Measurements from ENCODE around the gene RFLNA. TPM values are rescaled to one million over a fixed set of nuclear protein-coding genes. Genes with fewer than 3 reads are reported as not detected.

The RFLNA gene, protein sequence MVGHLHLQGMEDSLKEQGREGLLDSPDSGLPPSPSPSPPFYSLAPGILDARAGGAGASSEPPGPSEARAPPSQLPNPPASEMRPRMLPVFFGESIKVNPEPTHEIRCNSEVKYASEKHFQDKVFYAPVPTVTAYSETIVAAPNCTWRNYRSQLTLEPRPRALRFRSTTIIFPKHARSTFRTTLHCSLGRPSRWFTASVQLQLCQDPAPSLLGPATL
- not detected for total RNA-seq

DNA sequence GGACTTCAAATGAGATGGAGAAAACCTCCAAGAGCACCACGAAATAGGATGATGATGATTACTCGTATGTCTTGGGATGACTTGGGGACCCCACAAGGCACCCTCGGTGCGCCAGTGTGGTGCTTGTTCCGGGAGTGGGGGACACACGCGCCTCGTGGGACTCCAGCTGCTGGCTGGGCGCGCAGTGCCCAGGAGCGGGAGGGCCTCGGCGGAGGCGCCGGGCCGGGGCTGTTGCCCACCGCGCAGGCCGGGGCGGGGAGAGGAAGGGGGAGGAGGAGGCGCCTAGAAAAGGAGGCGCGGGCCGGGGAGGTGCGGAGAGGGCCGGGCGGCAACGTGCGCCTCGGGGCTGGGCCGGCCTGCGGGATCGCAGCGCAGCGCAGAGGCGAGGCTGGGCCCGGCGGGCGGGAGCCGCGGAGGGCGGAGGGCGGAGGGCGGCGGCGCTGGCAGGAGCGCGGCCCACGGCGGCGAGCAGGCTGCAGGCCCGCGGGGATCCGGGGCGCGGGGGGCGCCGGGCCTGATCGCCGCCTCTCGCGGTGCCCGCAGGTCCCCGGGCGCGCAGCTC lies at the start of gene RFLNA:
Gene RFLNA, plus strand, starts transcription at position 314 of the 562 bp plus-strand sequence. CDS start 337 bp downstream, outside the sequence.
- ChIA-PET POLR2A (no interaction called here), CTCF (interaction anchor here (0.7 kb wide), 1 partner anchor 239 kb away, joined by 5 read pairs; no protein-coding TSS in a partner anchor)
- peaks cover 23% of the 10 kb centered on the region for H3K27me3 Mint-ChIP-seq
- DNase-seq, result peak; percentile 12
- no peaks in the 10 kb centered on the region for H3K36me3 Mint-ChIP-seq (ENCODE audit: low read depth)
- H3K9me3 Mint-ChIP-seq (ENCODE audit: low read depth), result no peaks in the 10 kb centered on the region
- H3K4me1 Mint-ChIP-seq, result no peaks in the 10 kb centered on the region
- ATAC-seq, result peak; percentile 55
- no peak within 1 kb of the TSS for H3K4me3 Mint-ChIP-seq
- H3K27ac Mint-ChIP-seq, result no peak within 1 kb of the TSS
- intact Hi-C loops (cut with DNase I, micrococcal nuclease), result no loop called here

DNA sequence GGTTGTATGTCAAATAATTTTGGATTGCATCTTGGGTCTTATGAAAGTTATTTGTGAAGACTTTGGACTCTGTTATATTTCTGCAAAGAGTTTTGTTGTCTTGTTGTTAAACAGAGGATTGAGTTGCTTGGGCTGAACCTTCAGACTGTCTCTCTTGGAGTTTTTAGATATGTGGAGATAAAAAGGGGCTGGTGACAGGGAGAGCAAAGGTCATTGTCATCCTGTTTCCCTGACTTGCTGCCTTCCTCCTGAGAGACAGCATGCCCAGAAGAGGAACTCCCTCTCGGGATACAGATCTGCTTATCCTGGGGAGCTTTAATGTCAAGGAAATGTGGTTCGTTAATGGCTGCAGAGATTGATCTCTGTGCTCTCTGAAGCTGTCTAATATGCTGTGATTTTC lies 47.6 kb upstream of the RFLNA start:
- no peak for ATAC-seq
- no peak for DNase-seq
- Mint-ChIP-seq H3K27me3 (peaks cover 6% of the 10 kb centered on the region), H3K9me3 (ENCODE audit: low read depth) (peaks cover 4% of the 10 kb centered on the region), H3K4me3 (no peak overlapping the region), H3K36me3 (ENCODE audit: low read depth) (peaks cover 2% of the 10 kb centered on the region), H3K4me1 (no peaks in the 10 kb centered on the region), H3K27ac (no peak overlapping the region)
- CTCF ChIA-PET, result interaction anchor here (0.7 kb wide), 1 partner anchor 75 kb away, joined by 3 read pairs; no protein-coding TSS in a partner anchor
- POLR2A ChIA-PET, result no interaction called here
- intact Hi-C loops (cut with DNase I, micrococcal nuclease), result no loop called here

DNA sequence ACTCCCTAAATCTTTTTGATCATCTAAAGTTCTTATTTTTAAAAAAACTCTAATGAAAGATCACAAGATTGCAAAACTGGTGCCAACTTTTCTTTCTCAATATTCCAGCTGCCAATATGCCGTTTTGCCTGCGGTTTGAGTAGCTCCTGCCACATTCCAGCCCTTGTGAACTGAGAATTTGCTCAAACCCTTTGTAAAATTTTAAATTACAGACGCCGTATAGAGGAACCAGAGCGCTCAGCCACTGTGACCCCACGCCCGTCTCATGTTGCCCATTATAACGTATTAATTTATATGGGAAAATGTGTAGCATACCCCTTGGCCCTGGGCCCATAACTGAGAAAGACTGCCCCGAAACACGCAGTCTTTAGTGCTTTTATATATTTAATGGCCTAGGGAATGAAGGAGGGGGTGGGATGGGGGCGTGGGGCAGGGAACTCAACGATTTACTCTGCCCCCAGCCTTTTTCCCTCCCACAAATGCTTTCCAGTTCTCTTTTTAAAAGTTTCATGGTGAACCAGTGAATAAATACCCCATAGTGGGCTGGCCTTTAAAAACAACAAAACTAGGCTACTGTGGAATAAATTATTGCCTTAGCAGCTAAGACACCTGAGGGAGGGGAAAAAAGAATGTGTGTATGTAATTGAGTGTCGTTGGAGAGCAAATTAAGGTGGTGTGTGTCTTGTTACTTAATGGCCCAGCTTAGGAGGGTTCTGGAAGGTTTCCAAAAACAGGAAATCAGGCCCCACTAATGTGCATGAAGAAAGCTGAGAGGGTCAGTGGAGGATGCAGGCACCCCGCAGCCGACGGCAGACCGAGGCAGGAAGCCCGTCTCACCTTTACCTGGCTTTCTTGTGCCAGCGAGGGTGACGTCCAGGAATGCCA lies 45.7 kb upstream of the RFLNA start:
- Mint-ChIP-seq H3K36me3 (ENCODE audit: low read depth) (peaks cover 2% of the 10 kb centered on the region), H3K9me3 (ENCODE audit: low read depth) (peaks cover 4% of the 10 kb centered on the region), H3K4me1 (no peaks in the 10 kb centered on the region), H3K27me3 (peaks cover 6% of the 10 kb centered on the region), H3K4me3 (no peak overlapping the region), H3K27ac (no peak overlapping the region)
- no peak for DNase-seq
- ATAC-seq, result no peak
- intact Hi-C loops (cut with DNase I, micrococcal nuclease), result no loop called here
- ChIA-PET POLR2A (no interaction called here), CTCF (no interaction called here)

DNA sequence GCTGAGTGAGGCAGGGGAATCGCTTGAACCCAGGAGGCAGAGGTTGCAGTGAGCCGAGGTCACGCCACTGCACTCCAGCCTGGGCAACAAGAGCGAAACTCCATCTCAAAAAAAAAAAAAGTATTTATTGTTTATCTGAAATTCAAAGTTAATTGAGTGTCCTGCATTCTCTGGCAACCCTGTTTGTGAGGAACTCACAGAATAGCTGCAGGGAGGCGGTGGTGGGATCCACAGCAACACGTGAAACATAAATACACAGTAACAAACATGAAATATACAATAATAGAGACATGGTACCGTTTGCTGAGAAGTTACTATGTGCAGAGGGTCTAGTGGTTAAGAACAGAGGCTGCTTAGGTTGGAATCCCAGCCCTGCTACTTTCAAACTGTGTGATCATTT lies 43.7 kb upstream of the RFLNA start:
- no peak overlapping the region for H3K27ac Mint-ChIP-seq
- POLR2A ChIA-PET, result no interaction called here
- H3K27me3 Mint-ChIP-seq, result peaks cover 3% of the 10 kb centered on the region
- ATAC-seq (no peak), DNase-seq (no peak)
- H3K36me3 Mint-ChIP-seq (ENCODE audit: low read depth), result peaks cover 2% of the 10 kb centered on the region
- intact Hi-C loops (cut with DNase I, micrococcal nuclease), result no loop called here
- CTCF ChIA-PET, result no interaction called here
- H3K4me3 Mint-ChIP-seq, result no peak overlapping the region
- H3K9me3 Mint-ChIP-seq (ENCODE audit: low read depth), result peaks cover 4% of the 10 kb centered on the region
- no peaks in the 10 kb centered on the region for H3K4me1 Mint-ChIP-seq

DNA sequence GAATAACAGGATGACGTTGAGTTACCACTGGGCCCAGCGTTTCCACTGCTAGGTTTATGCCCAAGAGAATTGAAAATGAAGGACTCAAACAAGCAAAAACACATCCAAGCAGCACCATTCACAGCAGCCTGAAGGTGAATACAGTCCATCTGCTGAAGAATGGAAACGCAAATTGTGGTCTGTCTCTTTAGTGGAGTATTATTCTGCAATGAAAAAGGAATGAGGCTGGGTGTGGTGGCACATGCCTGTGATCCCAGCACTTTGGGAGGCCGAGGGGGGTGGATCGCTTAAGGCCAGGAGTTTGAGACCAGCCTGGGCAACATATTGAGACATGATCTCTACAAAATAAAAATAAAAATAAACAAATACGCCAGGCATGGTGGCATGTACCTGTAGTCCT lies 41.9 kb upstream of the RFLNA start:
- peaks cover 14% of the 10 kb centered on the region for H3K27me3 Mint-ChIP-seq
- intact Hi-C loops (cut with DNase I, micrococcal nuclease), result no loop called here
- CTCF ChIA-PET, result interaction anchor here (0.7 kb wide), 1 partner anchor 58 kb away, joined by 3 read pairs; no protein-coding TSS in a partner anchor

DNA sequence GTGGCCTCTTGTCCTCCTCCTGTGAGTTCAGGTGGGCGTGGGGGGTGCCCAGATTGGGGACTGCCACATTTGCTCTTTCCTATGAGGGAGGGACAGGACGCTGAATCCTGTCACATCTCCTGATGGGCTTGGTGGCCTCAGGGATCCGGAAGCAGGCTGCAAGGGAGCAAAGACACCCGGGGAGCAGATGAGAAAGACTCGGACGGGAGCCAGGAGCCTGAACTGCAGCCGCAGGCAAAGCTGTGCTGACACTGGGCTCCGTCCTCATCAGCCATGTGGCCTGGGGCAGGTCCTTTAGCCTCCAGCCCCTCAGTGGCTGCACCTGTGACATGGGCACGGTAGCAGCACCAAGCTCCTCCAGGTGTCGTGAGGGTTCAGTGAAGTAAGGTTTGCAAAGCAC lies 40.8 kb upstream of the RFLNA start:
- H3K4me1 Mint-ChIP-seq, result no peaks in the 10 kb centered on the region
- DNase-seq (no peak), ATAC-seq (no peak)
- H3K27ac Mint-ChIP-seq, result no peak overlapping the region
- H3K36me3 Mint-ChIP-seq (ENCODE audit: low read depth), result no peaks in the 10 kb centered on the region
- no peaks in the 10 kb centered on the region for H3K9me3 Mint-ChIP-seq (ENCODE audit: low read depth)
- POLR2A ChIA-PET, result no interaction called here
- peaks cover 22% of the 10 kb centered on the region for H3K27me3 Mint-ChIP-seq
- no peak overlapping the region for H3K4me3 Mint-ChIP-seq
- intact Hi-C loops (cut with DNase I, micrococcal nuclease), result no loop called here
- CTCF ChIA-PET, result no interaction called here

More for the DNA sequence above, 41.9 kb upstream of the RFLNA start:
- Mint-ChIP-seq H3K4me3 (no peak overlapping the region), H3K36me3 (ENCODE audit: low read depth) (no peaks in the 10 kb centered on the region), H3K9me3 (ENCODE audit: low read depth) (no peaks in the 10 kb centered on the region), H3K4me1 (no peaks in the 10 kb centered on the region), H3K27ac (no peak overlapping the region)
- no peak for ATAC-seq
- POLR2A ChIA-PET, result no interaction called here
- DNase-seq, result no peak

DNA sequence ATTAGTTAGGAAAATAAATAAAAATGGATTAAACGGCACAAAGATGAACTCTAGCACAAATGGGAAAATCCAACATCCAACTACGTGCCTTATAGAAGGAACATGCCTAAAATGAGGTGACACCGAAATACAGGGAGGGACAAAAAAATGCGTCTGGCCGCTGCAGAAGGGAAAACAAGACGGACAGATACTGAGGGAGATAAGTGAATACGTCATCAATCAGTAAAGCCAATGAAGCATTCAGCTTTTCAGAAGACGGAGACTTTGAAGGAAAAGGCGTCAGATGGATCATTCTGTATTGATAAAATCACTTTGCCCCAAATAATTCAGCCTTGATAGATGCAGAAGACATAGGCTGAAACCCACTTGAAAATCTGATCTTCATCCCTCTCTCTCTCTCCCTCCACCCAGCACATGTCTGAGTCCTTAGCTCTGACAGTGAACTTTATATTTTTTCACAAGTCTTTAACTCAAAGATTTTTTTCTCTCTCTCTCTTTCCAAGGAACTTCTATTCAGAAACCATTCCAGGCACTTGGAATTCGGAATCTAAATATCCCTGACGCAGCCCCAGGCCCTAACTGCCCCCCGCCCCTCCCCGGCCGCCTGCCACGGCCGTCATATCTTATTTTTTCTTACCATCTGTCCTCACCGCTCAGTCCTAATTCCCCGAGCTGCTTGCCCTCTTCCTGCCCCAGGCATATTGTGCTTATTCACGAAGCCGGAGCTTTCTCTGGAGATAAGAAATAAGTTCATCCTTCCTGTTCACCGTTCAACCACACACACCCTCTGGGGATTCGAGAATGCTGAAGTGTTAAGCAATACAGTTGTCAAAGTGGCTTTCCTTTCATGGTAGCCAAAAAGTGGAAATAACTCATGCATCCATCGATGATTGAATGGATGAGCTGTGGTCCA lies 35.5 kb upstream of the RFLNA start:
- H3K27ac Mint-ChIP-seq, result no peak overlapping the region
- no peak for ATAC-seq
- CTCF ChIA-PET, result no interaction called here
- H3K36me3 Mint-ChIP-seq (ENCODE audit: low read depth), result no peaks in the 10 kb centered on the region
- DNase-seq, result no peak
- H3K9me3 Mint-ChIP-seq (ENCODE audit: low read depth), result no peaks in the 10 kb centered on the region
- H3K27me3 Mint-ChIP-seq, result peaks cover 33% of the 10 kb centered on the region
- H3K4me1 Mint-ChIP-seq, result no peaks in the 10 kb centered on the region
- POLR2A ChIA-PET, result no interaction called here
- H3K4me3 Mint-ChIP-seq, result no peak overlapping the region
- intact Hi-C loops (cut with DNase I, micrococcal nuclease), result no loop called here

DNA sequence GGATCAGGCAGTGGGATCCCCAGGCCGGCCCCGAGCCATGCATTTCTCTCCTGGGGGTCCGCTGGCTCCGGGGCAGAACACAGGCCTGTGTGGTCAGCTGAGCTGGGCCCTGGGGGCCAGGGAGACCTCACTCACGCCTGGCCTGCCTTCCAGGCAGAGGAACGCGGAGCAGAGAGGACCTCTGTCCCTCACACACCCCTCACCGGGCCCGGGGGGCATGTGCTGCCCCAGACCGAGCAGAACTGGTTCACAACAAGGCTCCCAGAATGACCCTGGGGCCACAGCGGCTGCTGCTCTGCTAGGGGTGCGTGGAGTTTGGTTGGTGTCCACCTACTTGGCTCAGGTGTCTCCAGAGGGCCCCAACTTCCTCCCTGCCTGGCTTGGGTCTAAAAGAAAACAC lies 33.0 kb upstream of the RFLNA start:
- CTCF ChIA-PET, result no interaction called here
- POLR2A ChIA-PET, result no interaction called here
- no peak overlapping the region for H3K27ac Mint-ChIP-seq
- DNase-seq, result no peak
- H3K36me3 Mint-ChIP-seq (ENCODE audit: low read depth), result no peaks in the 10 kb centered on the region
- no peaks in the 10 kb centered on the region for H3K9me3 Mint-ChIP-seq (ENCODE audit: low read depth)
- H3K4me1 Mint-ChIP-seq, result no peaks in the 10 kb centered on the region
- intact Hi-C loops (cut with DNase I, micrococcal nuclease), result no loop called here
- H3K27me3 Mint-ChIP-seq, result peaks cover 31% of the 10 kb centered on the region
- H3K4me3 Mint-ChIP-seq, result no peak overlapping the region
- ATAC-seq, result no peak

DNA sequence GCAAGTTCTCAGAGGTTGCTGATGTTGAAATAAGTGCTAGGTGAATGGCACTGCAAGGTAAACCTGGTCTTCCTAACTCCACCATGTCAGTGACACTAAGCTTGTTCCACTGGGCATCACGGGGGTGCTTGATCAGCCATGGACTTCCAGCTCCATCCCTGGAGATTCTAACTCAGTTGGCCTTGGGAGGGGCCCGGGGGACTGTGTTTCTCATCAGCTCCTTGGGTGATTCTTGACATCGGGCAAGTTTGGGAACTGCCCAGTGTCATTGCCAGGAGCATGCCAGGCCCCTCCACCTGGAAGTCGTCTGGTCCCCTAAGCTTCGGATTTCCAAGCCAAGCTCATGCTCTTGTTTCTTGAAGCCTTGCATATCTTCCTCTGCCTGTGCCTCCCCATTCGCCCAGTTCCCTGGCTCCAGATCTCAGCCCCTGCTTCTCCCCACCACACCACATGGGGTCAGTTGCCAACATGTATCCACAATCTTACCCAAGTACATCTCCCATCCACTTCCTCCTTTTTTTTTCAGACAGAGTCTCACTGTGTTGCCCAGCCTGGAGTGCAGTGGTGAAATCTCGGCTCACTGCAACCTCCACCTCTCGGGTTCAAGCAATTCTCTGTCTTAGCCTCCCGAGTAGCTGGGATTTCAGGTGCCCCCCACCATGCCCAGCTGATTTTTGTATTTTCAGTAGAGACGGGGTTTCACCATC lies 30.7 kb upstream of the RFLNA start:
- intact Hi-C loops (cut with DNase I, micrococcal nuclease), result no loop called here
- CTCF ChIA-PET, result interaction anchor here (0.8 to 1.2 kb wide), 2 partner anchors 18 to 24 kb away, joined by 4 to 5 read pairs; no protein-coding TSS in a partner anchor
- Mint-ChIP-seq H3K4me1 (no peaks in the 10 kb centered on the region), H3K4me3 (no peak overlapping the region), H3K27me3 (peaks cover 20% of the 10 kb centered on the region), H3K36me3 (ENCODE audit: low read depth) (no peaks in the 10 kb centered on the region), H3K9me3 (ENCODE audit: low read depth) (no peaks in the 10 kb centered on the region), H3K27ac (no peak overlapping the region)
- POLR2A ChIA-PET, result no interaction called here
- DNase-seq (no peak), ATAC-seq (no peak)

DNA sequence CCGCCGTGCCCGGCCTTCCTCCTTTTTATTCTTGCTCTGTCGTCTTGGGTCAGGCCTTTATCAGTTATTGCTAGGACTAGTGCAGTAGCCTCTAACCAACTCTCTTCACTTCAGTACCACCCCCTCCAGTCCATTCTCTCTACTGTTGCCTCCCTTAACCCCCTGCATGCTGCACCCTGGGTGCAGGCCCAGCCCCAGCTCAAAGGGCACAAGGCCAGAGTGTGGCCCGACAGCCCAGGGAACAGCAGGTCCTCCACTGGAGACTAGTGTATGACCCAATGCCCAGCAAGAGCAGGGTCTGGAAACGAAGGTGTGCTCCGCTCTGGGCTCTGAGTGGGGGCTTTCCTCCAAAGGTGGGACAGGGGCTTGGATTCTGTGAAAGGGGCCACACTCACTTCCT lies 30.0 kb upstream of the RFLNA start:
- DNase-seq (no peak), ATAC-seq (no peak)
- ChIA-PET POLR2A (no interaction called here), CTCF (interaction anchor here (1.2 kb wide), 1 partner anchor 17 kb away, joined by 5 read pairs; no protein-coding TSS in a partner anchor)
- H3K27me3 Mint-ChIP-seq, result peaks cover 16% of the 10 kb centered on the region
- intact Hi-C loops (cut with DNase I, micrococcal nuclease), result no loop called here
- H3K9me3 Mint-ChIP-seq (ENCODE audit: low read depth), result no peaks in the 10 kb centered on the region
- no peaks in the 10 kb centered on the region for H3K36me3 Mint-ChIP-seq (ENCODE audit: low read depth)
- H3K4me3 Mint-ChIP-seq, result no peak overlapping the region
- no peaks in the 10 kb centered on the region for H3K4me1 Mint-ChIP-seq
- no peak overlapping the region for H3K27ac Mint-ChIP-seq

Data from activated CD4-positive, alpha-beta T cell treated with anti-CD3 and anti-CD28 coated beads for 36 hours (primary cell).